DMS 273 (cell line): ENCODE data around the gene TAGLN2.
A peak's percentile ranks its signal among the peaks of the same experiment; 100 is the strongest.

Experiments used
- DNase-seq: peaks from one replicate; lab custom pipeline; 2025; ENCODE audit not compliant: unreplicated experiment; lab: John Stamatoyannopoulos, UW

Gene TAGLN2

GRCh38 chr1:159949981-159950381 lies 24.7 kb upstream of the TAGLN2 start:
- no peak for DNase-seq

GRCh38 chr1:159949123-159949522 lies 23.8 kb upstream of the TAGLN2 start:
- no peak for DNase-seq

GRCh38 chr1:159947942-159948341 lies 22.6 kb upstream of the TAGLN2 start:
- DNase-seq = no peak

GRCh38 chr1:159946242-159947187 lies 21.2 kb upstream of the TAGLN2 start:
- no peak for DNase-seq

- peak; percentile 97 for DNase-seq
Measured at GRCh38 chr1:159945483-159946241, 20.4 kb upstream of the TAGLN2 start, which contains the start of gene IGSF9. Gene IGSF9 (minus strand): TSS chr1:159945613. CDS start chr1:159943454, 2,159 bp downstream.

GRCh38 chr1:159944623-159945455 lies 19.5 kb upstream of the TAGLN2 start:
- peak; percentile 53 for DNase-seq

GRCh38 chr1:159943908-159944622 lies 18.8 kb upstream of the TAGLN2 start:
- peak; percentile 66 for DNase-seq

GRCh38 chr1:159943278-159943640 lies 18.0 kb upstream of the TAGLN2 start:
- no peak for DNase-seq

- no peak for DNase-seq
Measured at GRCh38 chr1:159942632-159943277, 17.4 kb upstream of the TAGLN2 start.

- DNase-seq = no peak
Measured at GRCh38 chr1:159941591-159942560, 16.6 kb upstream of the TAGLN2 start.

GRCh38 chr1:159941141-159941540 lies 15.8 kb upstream of the TAGLN2 start:
- DNase-seq = no peak

GRCh38 chr1:159940006-159940620 lies 14.8 kb upstream of the TAGLN2 start:
- DNase-seq = no peak

GRCh38 chr1:159939678-159940002 lies 14.3 kb upstream of the TAGLN2 start:
- no peak for DNase-seq

- DNase-seq = no peak
Measured at GRCh38 chr1:159938905-159939677, 13.8 kb upstream of the TAGLN2 start.

GRCh38 chr1:159938211-159938852 lies 13.0 kb upstream of the TAGLN2 start:
- DNase-seq = no peak

GRCh38 chr1:159937054-159937750 lies 11.9 kb upstream of the TAGLN2 start:
- DNase-seq = no peak
